Measurements from ENCODE around the gene DNA2.

DNA sequence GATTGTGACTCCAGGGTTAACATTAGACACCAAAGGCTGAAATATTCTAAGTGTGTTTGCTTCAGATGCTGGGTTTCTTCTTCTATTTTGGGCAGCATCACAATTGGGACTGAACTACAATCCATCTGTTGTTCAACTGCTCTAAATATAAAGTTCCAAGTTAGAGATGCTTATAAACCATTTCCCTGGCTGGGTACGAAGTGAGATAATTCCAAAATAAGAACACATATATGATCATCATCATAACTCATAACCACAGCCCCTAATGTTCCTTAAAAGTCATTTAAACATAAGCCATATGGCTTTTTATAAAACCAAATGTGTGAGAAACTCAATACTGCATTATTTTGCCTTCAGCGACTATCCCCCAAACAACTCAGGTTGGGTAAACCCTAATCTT, 28.8 kb downstream of the DNA2 start:
- TF ChIP-seq, protein P1, sequence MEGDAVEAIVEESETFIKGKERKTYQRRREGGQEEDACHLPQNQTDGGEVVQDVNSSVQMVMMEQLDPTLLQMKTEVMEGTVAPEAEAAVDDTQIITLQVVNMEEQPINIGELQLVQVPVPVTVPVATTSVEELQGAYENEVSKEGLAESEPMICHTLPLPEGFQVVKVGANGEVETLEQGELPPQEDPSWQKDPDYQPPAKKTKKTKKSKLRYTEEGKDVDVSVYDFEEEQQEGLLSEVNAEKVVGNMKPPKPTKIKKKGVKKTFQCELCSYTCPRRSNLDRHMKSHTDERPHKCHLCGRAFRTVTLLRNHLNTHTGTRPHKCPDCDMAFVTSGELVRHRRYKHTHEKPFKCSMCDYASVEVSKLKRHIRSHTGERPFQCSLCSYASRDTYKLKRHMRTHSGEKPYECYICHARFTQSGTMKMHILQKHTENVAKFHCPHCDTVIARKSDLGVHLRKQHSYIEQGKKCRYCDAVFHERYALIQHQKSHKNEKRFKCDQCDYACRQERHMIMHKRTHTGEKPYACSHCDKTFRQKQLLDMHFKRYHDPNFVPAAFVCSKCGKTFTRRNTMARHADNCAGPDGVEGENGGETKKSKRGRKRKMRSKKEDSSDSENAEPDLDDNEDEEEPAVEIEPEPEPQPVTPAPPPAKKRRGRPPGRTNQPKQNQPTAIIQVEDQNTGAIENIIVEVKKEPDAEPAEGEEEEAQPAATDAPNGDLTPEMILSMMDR (IDR thresholded peaks at IDR 0.05) = no peak
- TF ChIP-seq, protein P2, sequence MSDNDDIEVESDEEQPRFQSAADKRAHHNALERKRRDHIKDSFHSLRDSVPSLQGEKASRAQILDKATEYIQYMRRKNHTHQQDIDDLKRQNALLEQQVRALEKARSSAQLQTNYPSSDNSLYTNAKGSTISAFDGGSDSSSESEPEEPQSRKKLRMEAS (IDR thresholded peaks at IDR 0.05; ENCODE audit: low read depth) = no peak
- TF ChIP-seq POLR2AphosphoS5 (IDR thresholded peaks at IDR 0.05; ENCODE audit: low read depth, low read length) = no peak
- no peak for TF ChIP-seq EP300 (IDR thresholded peaks at IDR 0.05; ENCODE audit: borderline replicate concordance in 1 of 2, low read depth in 1 of 2, low read length in 1 of 2)
- no peak for TF ChIP-seq RCOR1 (IDR thresholded peaks at IDR 0.05; ENCODE audit: low read length)
- no peak for TF ChIP-seq SMC3 (IDR thresholded peaks at IDR 0.05; ENCODE audit: low read depth, low read length)
